Activated CD4-positive, alpha-beta T cell treated with anti-CD3 and anti-CD28 coated beads, Interleukin-2, amount 10 ng/mL, durations not matched to agents 7 days and 5 days (primary cell): ENCODE data around the gene IL36B. TPM values are rescaled to one million over a fixed set of nuclear protein-coding genes. Genes with fewer than 3 reads are reported as not detected.

Source experiments
- CTCF ChIA-PET: fragments of 350-600 bp; sonication (Branson Sonifier 250); formaldehyde crosslinking; loops from one replicate; lab custom pipeline; 2021; ENCODE audit warnings: antibody characterized with exemption; lab: Charles Lee
- POLR2A ChIA-PET: fragments of 350-600 bp; sonication (Branson Sonifier 250); formaldehyde crosslinking; loops from one replicate; lab custom pipeline; 2021; ENCODE audit warnings: antibody characterized with exemption; lab: Charles Lee
- DNase-seq: peaks from one replicate; pipeline ENCODE4 v3.0.0-alpha.2; 2020
- H3K27ac Mint-ChIP-seq: one replicate; pipeline ENCODE4 v1.8.0; 2021; ENCODE audit warnings: mild to moderate bottlenecking, moderate library complexity, mixed read lengths
- H3K27me3 Mint-ChIP-seq: one replicate; pipeline ENCODE4 v1.8.0; 2021; ENCODE audit warnings: mixed read lengths
- H3K36me3 Mint-ChIP-seq: one replicate; pipeline ENCODE4 v1.8.0; 2021; ENCODE audit warnings: low read depth, mixed read lengths
- H3K4me1 Mint-ChIP-seq: one replicate; pipeline ENCODE4 v1.8.0; 2021; ENCODE audit warnings: mixed read lengths
- H3K4me3 Mint-ChIP-seq: one replicate; pipeline ENCODE4 v1.8.0; 2021; ENCODE audit warnings: mild to moderate bottlenecking, moderate library complexity, mixed read lengths
- H3K9me3 Mint-ChIP-seq: one replicate; pipeline ENCODE4 v1.8.0; 2021; ENCODE audit warnings: mixed read lengths
- total RNA-seq, 2 experiments: library from RNA; stranded (reverse); gene quantifications; one replicate each; pipeline ENCODE4 v1.2.3, GENCODE V29; 2021

Gene IL36B
- total RNA-seq, 2 experiments from 2014 or later = not detected

GRCh38 chr2:113085542-113085941 lies 32.9 kb upstream of the IL36B start:
- CTCF ChIA-PET = interaction anchor here (1.4 to 2.1 kb wide), 3 partner anchors 53 to 305 kb away, joined by 3 to 6 read pairs (median 4); no protein-coding TSS in a partner anchor
- H3K27ac Mint-ChIP-seq = no peak overlapping the region
- no peak for DNase-seq

DNA sequence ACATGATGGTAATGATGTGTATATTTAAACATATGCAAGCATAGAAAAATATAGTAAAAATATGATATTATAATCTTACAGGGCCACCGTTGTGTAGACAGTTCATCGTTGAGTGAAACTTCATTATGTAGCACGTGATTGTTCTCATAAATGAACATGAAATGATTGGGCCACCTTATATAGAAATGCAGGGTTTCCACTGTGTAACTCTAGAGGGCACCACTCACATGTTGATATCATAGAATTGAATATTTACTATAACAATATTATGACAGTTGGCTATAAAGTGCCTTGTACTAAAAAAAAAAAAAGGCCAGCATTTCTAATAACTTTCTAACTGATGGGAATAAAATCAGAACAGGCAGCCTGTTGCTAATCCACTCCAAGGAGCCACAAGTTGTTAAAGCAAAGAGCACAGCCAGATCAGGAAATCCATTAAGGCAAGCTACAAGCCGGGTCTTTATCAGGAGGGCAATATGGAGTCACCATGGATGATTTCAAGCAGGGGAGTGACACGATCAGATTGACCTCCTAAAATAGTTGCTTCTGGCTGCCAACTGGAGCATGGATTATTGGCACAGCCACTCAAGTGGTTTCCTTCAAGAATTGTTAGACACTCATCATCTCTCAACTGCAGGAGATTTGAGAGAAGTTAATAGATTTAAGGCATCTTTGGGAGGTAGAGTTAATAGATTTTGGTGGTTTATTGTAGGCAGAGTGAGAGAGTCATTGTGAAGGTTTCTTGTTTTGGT lies 31.8 kb upstream of the IL36B start:
- peaks cover 10% of the 10 kb centered on the region for H3K27me3 Mint-ChIP-seq
- POLR2A ChIA-PET = interaction anchor here (0.7 kb wide), 1 partner anchor 90 kb away, joined by 8 read pairs; no protein-coding TSS in a partner anchor
- CTCF ChIA-PET = interaction anchor here (0.6 to 2.1 kb wide), 13 partner anchors 8 to 534 kb away, joined by 3 to 6 read pairs (median 3); no protein-coding TSS in a partner anchor
- peak; percentile 27 for DNase-seq
- H3K9me3 Mint-ChIP-seq = no peaks in the 10 kb centered on the region
- no peaks in the 10 kb centered on the region for H3K36me3 Mint-ChIP-seq
- no peak overlapping the region for H3K4me3 Mint-ChIP-seq
- peaks cover 3% of the 10 kb centered on the region for H3K4me1 Mint-ChIP-seq
- H3K27ac Mint-ChIP-seq = no peak overlapping the region

More at GRCh38 chr2:113085542-113085941, 32.9 kb upstream of the IL36B start:
- H3K9me3 Mint-ChIP-seq = no peaks in the 10 kb centered on the region
- POLR2A ChIA-PET = no interaction called here
- peaks cover 3% of the 10 kb centered on the region for H3K4me1 Mint-ChIP-seq
- no peak overlapping the region for H3K4me3 Mint-ChIP-seq
- no peaks in the 10 kb centered on the region for H3K36me3 Mint-ChIP-seq
- peaks cover 10% of the 10 kb centered on the region for H3K27me3 Mint-ChIP-seq

DNA sequence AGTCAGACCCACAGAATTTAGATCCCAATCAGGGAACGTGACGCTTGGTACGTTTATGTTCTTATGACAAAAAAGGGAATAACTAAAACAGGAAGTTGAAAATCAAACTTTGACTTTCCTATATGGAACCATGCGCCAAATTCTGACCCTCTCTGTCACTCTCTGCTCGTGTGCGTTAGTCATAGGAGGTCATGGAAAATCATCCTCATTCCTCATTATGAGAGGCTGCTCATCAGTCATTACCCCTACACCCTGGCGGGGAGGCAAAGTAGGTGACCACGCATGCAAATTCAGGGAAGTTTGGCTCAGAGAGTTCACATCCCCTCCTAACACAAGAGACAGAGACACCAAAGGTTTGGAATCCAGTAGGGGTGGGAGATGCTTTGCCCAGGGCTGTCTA lies 30.6 kb upstream of the IL36B start:
- Mint-ChIP-seq H3K4me3 (no peak overlapping the region), H3K36me3 (no peaks in the 10 kb centered on the region), H3K4me1 (peaks cover 3% of the 10 kb centered on the region)

GRCh38 chr2:113081488-113082210 lies 29.0 kb upstream of the IL36B start:
- H3K36me3 Mint-ChIP-seq = no peaks in the 10 kb centered on the region
- H3K27ac Mint-ChIP-seq = no peak overlapping the region
- ChIA-PET CTCF (interaction anchor here (0.8 to 5.1 kb wide), 7 partner anchors 8 to 309 kb away, joined by 3 to 30 read pairs (median 5); no protein-coding TSS in a partner anchor), POLR2A (no interaction called here)
- peaks cover 3% of the 10 kb centered on the region for H3K4me1 Mint-ChIP-seq
- no peak overlapping the region for H3K4me3 Mint-ChIP-seq
- H3K9me3 Mint-ChIP-seq = no peaks in the 10 kb centered on the region
- peaks cover 14% of the 10 kb centered on the region for H3K27me3 Mint-ChIP-seq
- DNase-seq = no peak

More for the DNA sequence above, 30.6 kb upstream of the IL36B start:
- H3K27ac Mint-ChIP-seq = no peak overlapping the region
- no peaks in the 10 kb centered on the region for H3K9me3 Mint-ChIP-seq
- POLR2A ChIA-PET = no interaction called here
- peaks cover 10% of the 10 kb centered on the region for H3K27me3 Mint-ChIP-seq
- DNase-seq = no peak
- CTCF ChIA-PET = interaction anchor here (0.8 to 2.1 kb wide), 3 partner anchors 9 to 307 kb away, joined by 3 to 6 read pairs (median 3); no protein-coding TSS in a partner anchor

GRCh38 chr2:113080134-113080533 lies 27.5 kb upstream of the IL36B start:
- Mint-ChIP-seq H3K27me3 (peaks cover 16% of the 10 kb centered on the region), H3K4me1 (peaks cover 2% of the 10 kb centered on the region), H3K9me3 (no peaks in the 10 kb centered on the region), H3K36me3 (no peaks in the 10 kb centered on the region), H3K27ac (no peak overlapping the region), H3K4me3 (no peak overlapping the region)
- DNase-seq = peak; percentile 59
- ChIA-PET POLR2A (no interaction called here), CTCF (interaction anchor here (0.6 to 5.1 kb wide), 40 partner anchors 10 to 310 kb away, joined by 3 to 30 read pairs (median 4); partner anchors contain the start of gene IL36RN)

DNA sequence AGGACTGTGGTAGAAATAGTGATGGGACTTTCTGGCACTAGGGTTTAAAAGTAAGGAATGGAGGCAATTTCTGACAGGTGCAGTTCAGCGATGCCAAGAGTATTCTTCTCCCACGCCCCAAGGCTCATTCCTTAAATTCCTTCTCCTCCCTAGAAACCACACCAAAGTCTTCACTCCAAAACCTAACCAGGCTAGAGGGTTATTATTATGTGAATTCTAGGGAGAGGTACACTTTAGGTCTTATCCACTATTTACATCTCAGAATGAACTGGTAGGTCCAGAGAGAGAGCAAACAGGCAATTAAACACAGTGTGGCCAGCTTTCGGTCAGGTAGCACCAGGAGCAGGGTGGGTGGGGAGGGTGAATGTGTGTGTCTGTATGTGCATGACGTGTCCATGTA lies 26.5 kb upstream of the IL36B start:
- ChIA-PET POLR2A (interaction anchor here (0.7 kb wide), 1 partner anchor 48 kb away, joined by 3 read pairs; no protein-coding TSS in a partner anchor), CTCF (interaction anchor here (0.7 to 5.1 kb wide), 11 partner anchors 10 to 311 kb away, joined by 4 to 30 read pairs (median 5); partner anchors contain the start of gene IL36RN)
- Mint-ChIP-seq H3K27me3 (peaks cover 16% of the 10 kb centered on the region), H3K27ac (no peak overlapping the region), H3K4me1 (peaks cover 9% of the 10 kb centered on the region), H3K36me3 (no peaks in the 10 kb centered on the region), H3K9me3 (no peaks in the 10 kb centered on the region), H3K4me3 (no peak overlapping the region)
- DNase-seq = no peak

DNA sequence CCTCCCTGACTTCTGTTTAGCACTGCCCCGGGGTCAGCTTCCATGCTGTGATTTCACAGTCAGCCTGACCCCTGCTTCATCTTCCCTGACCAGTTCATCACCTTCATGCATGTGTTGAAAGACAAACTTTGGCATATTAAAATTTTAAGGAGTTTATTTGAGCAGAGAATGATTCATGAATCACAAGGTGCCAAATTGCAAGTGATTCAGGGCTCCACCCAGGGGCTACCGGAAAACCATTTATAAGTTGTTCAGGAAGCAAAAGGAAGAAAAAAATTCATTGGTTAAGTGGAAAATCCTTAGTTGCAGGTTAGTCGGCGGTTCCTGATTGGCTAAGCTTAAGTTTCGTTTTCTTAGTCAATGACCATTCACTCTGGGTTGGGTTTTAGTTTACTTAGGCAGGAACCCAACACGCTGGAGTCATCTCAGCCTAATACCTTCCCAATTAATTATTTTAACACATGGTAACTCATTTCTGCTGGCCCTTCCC lies 25.7 kb upstream of the IL36B start:
- DNase-seq = no peak
- no peak overlapping the region for H3K27ac Mint-ChIP-seq
- peaks cover 9% of the 10 kb centered on the region for H3K4me1 Mint-ChIP-seq
- POLR2A ChIA-PET = no interaction called here
- no peaks in the 10 kb centered on the region for H3K36me3 Mint-ChIP-seq
- CTCF ChIA-PET = interaction anchor here (2.4 to 5.1 kb wide), 2 partner anchors 20 to 58 kb away, joined by 10 to 30 read pairs; partner anchors contain the start of gene IL36RN
- H3K9me3 Mint-ChIP-seq = no peaks in the 10 kb centered on the region
- H3K4me3 Mint-ChIP-seq = no peak overlapping the region
- peaks cover 16% of the 10 kb centered on the region for H3K27me3 Mint-ChIP-seq

GRCh38 chr2:113077921-113078320 lies 25.3 kb upstream of the IL36B start:
- ChIA-PET POLR2A (no interaction called here), CTCF (interaction anchor here (1.1 to 5.1 kb wide), 3 partner anchors 12 to 97 kb away, joined by 3 to 30 read pairs (median 4); no protein-coding TSS in a partner anchor)
- H3K27me3 Mint-ChIP-seq = peaks cover 12% of the 10 kb centered on the region
- DNase-seq = no peak
- no peak overlapping the region for H3K4me3 Mint-ChIP-seq
- no peak overlapping the region for H3K27ac Mint-ChIP-seq
- no peaks in the 10 kb centered on the region for H3K36me3 Mint-ChIP-seq
- peaks cover 9% of the 10 kb centered on the region for H3K4me1 Mint-ChIP-seq
- H3K9me3 Mint-ChIP-seq = no peaks in the 10 kb centered on the region

- Mint-ChIP-seq H3K9me3 (no peaks in the 10 kb centered on the region), H3K27ac (no peak overlapping the region), H3K36me3 (no peaks in the 10 kb centered on the region), H3K4me1 (peaks cover 9% of the 10 kb centered on the region), H3K27me3 (peaks cover 12% of the 10 kb centered on the region), H3K4me3 (no peak overlapping the region)
- CTCF ChIA-PET = interaction anchor here (0.8 to 1.4 kb wide), 6 partner anchors 11 to 294 kb away, joined by 3 to 6 read pairs (median 4); no protein-coding TSS in a partner anchor
- POLR2A ChIA-PET = no interaction called here
- no peak for DNase-seq
Observed at GRCh38 chr2:113076954-113077669, 24.4 kb upstream of the IL36B start.

- no peaks in the 10 kb centered on the region for H3K9me3 Mint-ChIP-seq
- peaks cover 8% of the 10 kb centered on the region for H3K27me3 Mint-ChIP-seq
- no peak for DNase-seq
- peaks cover 9% of the 10 kb centered on the region for H3K4me1 Mint-ChIP-seq
- H3K36me3 Mint-ChIP-seq = no peaks in the 10 kb centered on the region
- ChIA-PET CTCF (interaction anchor here (0.6 to 1.7 kb wide), 8 partner anchors 9 to 314 kb away, joined by 3 to 5 read pairs (median 3); no protein-coding TSS in a partner anchor), POLR2A (no interaction called here)
- H3K27ac Mint-ChIP-seq = no peak overlapping the region
- H3K4me3 Mint-ChIP-seq = no peak overlapping the region
Observed at GRCh38 chr2:113075600-113075999, 22.9 kb upstream of the IL36B start.

- H3K4me3 Mint-ChIP-seq = no peak overlapping the region
- peak; percentile 16 for DNase-seq
- H3K27ac Mint-ChIP-seq = peak overlapping the region; percentile 27
- H3K9me3 Mint-ChIP-seq = no peaks in the 10 kb centered on the region
- H3K36me3 Mint-ChIP-seq = no peaks in the 10 kb centered on the region
- peaks cover 9% of the 10 kb centered on the region for H3K4me1 Mint-ChIP-seq
- H3K27me3 Mint-ChIP-seq = peaks cover 8% of the 10 kb centered on the region
- CTCF ChIA-PET = interaction anchor here (1.2 to 1.7 kb wide), 6 partner anchors 10 to 315 kb away, joined by 3 to 4 read pairs (median 3); partner anchors contain the start of gene IL36RN
- POLR2A ChIA-PET = no interaction called here
Observed at GRCh38 chr2:113075030-113075429, 22.4 kb upstream of the IL36B start.
